ENCODE measurements around the gene KIF7. TPM values are rescaled to one million over a fixed set of nuclear protein-coding genes. Genes with fewer than 3 reads are reported as not detected.

The KIF7 gene
- total and polyA plus RNA-seq, 10 of the 15 experiments (the other 5 are each of a cell fraction or from before 2014, with no cell fraction given), result 0.01 to 0.36 (median 0.10) TPM; not detected in 2

DNA sequence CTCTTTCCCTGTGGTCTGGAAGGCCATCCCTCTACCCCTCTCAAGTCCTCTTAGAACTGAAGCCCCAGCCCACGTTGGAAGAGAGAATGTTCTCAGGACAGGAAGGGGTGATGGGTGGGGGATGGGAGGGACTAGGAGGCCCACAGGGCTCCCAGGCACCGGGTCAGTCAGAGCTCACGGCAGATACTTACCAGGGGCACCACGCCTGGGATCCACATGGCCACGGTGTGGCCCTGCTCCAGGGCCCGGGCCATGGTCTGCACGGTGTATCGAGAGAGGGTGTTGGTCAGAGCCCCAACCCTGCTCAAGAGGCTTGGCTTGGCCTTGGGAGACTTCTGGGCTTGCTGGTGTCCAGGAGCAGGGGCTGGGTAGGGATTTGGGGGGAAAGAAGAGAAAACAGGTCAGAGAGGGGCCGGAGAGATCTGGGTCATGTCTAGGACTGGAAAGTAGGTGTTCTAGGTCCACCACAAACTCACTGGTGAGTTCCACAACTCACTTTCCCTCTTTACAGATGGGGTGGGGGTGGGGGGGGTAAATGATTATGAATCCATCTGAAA lies 14.1 kb upstream of the KIF7 start (continued):
- TF ChIP-seq, protein P1, sequence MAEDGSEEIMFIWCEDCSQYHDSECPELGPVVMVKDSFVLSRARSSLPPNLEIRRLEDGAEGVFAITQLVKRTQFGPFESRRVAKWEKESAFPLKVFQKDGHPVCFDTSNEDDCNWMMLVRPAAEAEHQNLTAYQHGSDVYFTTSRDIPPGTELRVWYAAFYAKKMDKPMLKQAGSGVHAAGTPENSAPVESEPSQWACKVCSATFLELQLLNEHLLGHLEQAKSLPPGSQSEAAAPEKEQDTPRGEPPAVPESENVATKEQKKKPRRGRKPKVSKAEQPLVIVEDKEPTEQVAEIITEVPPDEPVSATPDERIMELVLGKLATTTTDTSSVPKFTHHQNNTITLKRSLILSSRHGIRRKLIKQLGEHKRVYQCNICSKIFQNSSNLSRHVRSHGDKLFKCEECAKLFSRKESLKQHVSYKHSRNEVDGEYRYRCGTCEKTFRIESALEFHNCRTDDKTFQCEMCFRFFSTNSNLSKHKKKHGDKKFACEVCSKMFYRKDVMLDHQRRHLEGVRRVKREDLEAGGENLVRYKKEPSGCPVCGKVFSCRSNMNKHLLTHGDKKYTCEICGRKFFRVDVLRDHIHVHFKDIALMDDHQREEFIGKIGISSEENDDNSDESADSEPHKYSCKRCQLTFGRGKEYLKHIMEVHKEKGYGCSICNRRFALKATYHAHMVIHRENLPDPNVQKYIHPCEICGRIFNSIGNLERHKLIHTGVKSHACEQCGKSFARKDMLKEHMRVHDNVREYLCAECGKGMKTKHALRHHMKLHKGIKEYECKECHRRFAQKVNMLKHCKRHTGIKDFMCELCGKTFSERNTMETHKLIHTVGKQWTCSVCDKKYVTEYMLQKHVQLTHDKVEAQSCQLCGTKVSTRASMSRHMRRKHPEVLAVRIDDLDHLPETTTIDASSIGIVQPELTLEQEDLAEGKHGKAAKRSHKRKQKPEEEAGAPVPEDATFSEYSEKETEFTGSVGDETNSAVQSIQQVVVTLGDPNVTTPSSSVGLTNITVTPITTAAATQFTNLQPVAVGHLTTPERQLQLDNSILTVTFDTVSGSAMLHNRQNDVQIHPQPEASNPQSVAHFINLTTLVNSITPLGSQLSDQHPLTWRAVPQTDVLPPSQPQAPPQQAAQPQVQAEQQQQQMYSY (CRISPR knock-in tag; IDR thresholded peaks at IDR 0.05), result no peak
- TF ChIP-seq SP1 (IDR thresholded peaks at IDR 0.05; ENCODE audit: low read depth, low read length), result no peak

DNA sequence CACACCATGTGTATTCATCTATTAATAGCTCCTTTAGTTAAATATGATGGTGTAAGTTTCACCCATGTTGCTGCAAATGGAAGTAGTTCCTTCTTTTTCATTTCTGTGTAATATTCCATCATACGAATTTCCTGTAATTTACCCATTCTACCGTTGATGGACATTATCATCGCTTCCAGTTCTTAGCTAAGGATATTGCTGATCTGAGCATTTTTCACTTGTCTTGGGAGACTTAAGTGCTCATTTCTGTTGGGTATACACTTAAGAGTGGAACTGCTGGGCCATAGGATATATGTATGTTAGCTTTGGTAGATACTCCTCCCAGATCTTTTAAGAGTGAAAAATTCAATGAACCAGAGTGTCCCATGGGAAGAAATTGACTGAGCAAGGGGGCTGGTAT lies 12.9 kb upstream of the KIF7 start:
- TF ChIP-seq JUNB (IDR thresholded peaks at IDR 0.05), result no peak
- TF ChIP-seq ZNF274 (IDR thresholded peaks at IDR 0.05; ENCODE audit: insufficient read depth, insufficient read length), result no peak
- TF ChIP-seq SREBF1 (IDR thresholded peaks at IDR 0.05; ENCODE audit: low read length), result no peak
- TF ChIP-seq FOXK2 (IDR thresholded peaks at IDR 0.05), result no peak
- no peak for TF ChIP-seq CHD4 (IDR thresholded peaks at IDR 0.05)
- no peak for TF ChIP-seq SMC3 (IDR thresholded peaks at IDR 0.05; ENCODE audit: borderline replicate concordance, low read length)
- TF ChIP-seq MEF2B (IDR thresholded peaks at IDR 0.05; ENCODE audit: partially characterized antibody, poor library complexity, severe bottlenecking), result no peak
- TF ChIP-seq MTA3 (IDR thresholded peaks at IDR 0.05; ENCODE audit: borderline replicate concordance, low read length), result no peak
- TF ChIP-seq ZBED1 (IDR thresholded peaks at IDR 0.05; ENCODE audit: borderline replicate concordance), result no peak
- TF ChIP-seq KDM1A (IDR thresholded peaks at IDR 0.05; ENCODE audit: borderline replicate concordance), result no peak
- TF ChIP-seq KLF5 (IDR thresholded peaks at IDR 0.05; ENCODE audit: partially characterized antibody), result no peak
- TF ChIP-seq SRF (IDR thresholded peaks at IDR 0.05; ENCODE audit: low read depth in 2 of 2, low read length in 2 of 2), result no peak
- TF ChIP-seq POLR2AphosphoS2 (IDR thresholded peaks at IDR 0.05; ENCODE audit: low read depth, low read length), result no peak
- TF ChIP-seq, protein P2, sequence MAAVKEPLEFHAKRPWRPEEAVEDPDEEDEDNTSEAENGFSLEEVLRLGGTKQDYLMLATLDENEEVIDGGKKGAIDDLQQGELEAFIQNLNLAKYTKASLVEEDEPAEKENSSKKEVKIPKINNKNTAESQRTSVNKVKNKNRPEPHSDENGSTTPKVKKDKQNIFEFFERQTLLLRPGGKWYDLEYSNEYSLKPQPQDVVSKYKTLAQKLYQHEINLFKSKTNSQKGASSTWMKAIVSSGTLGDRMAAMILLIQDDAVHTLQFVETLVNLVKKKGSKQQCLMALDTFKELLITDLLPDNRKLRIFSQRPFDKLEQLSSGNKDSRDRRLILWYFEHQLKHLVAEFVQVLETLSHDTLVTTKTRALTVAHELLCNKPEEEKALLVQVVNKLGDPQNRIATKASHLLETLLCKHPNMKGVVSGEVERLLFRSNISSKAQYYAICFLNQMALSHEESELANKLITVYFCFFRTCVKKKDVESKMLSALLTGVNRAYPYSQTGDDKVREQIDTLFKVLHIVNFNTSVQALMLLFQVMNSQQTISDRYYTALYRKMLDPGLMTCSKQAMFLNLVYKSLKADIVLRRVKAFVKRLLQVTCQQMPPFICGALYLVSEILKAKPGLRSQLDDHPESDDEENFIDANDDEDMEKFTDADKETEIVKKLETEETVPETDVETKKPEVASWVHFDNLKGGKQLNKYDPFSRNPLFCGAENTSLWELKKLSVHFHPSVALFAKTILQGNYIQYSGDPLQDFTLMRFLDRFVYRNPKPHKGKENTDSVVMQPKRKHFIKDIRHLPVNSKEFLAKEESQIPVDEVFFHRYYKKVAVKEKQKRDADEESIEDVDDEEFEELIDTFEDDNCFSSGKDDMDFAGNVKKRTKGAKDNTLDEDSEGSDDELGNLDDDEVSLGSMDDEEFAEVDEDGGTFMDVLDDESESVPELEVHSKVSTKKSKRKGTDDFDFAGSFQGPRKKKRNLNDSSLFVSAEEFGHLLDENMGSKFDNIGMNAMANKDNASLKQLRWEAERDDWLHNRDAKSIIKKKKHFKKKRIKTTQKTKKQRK (IDR thresholded peaks at IDR 0.05; ENCODE audit: low read depth, low read length), result no peak
- no peak for TF ChIP-seq GABPA (IDR thresholded peaks at IDR 0.05; ENCODE audit: low read depth)
- TF ChIP-seq CHD2 (IDR thresholded peaks at IDR 0.05; ENCODE audit: borderline replicate concordance, low read depth, low read length), result no peak
- TF ChIP-seq RAD51 (IDR thresholded peaks at IDR 0.05), result no peak
- BruUV-seq (replicated peaks), result no TSS peak
- Histone ChIP-seq H3K27ac (ENCODE audit: control insufficient read depth, insufficient read depth) (no peak overlapping the region), H2AFZ (ENCODE audit: control insufficient read depth, low read depth, low read length) (no peak overlapping the region), H3K9ac (ENCODE audit: control insufficient read depth, insufficient read depth, low read length) (no peak overlapping the region), H3K27me3 (replicated peaks in 1 of 2; ENCODE audit: control insufficient read depth in 2 of 2, insufficient read depth in 2 of 2, low read length in 1 of 2) (peaks cover 0 to 2% of the 10 kb centered on the region in 2 experiments; a peak in 1 of 4 replicates), H3K4me3 (no peak overlapping the region), H3K9me3 (replicated peaks; ENCODE audit: control insufficient read depth, insufficient read depth, low read length) (no peaks in the 10 kb centered on the region), H3K36me3 (ENCODE audit: control insufficient read depth in 2 of 2, insufficient read depth in 2 of 2, low read length in 1 of 2) (no peaks in the 10 kb centered on the region), H3K4me2 (ENCODE audit: control insufficient read depth, insufficient read depth) (no peak overlapping the region), H4K20me1 (ENCODE audit: control insufficient read depth, insufficient read depth) (no peaks in the 10 kb centered on the region), H3K4me1 (ENCODE audit: control insufficient read depth, insufficient read depth, low read length) (no peaks in the 10 kb centered on the region), H3K79me2 (ENCODE audit: control insufficient read depth, insufficient read depth, low read length) (no peaks in the 10 kb centered on the region)
- WGBS (ENCODE audit: insufficient coverage, insufficient replicate concordance, low lambda C conversion rate, missing lambda C conversion rate), result 84% methylated on average over 3 of the region's 3 CpGs
- no peak for DNase-seq (ENCODE audit: low read depth, low spot score)
- ChIA-PET SMC1A (ENCODE audit: uncharacterized antibody, unreplicated experiment) (no interaction called here), RAD21 (ENCODE audit: unreplicated experiment) (no interaction called here), CTCF (no interaction called here), POLR2A (no interaction called here)
- no peak for ATAC-seq
- in situ Hi-C loops (cut with MboI) (no loop called here), intact Hi-C loops (cut with micrococcal nuclease; ENCODE audit: unreplicated experiment) (no loop called here)
- no peak for FAIRE-seq

Measured in GM12878 (cell line).